ENCODE measurements around the gene EGFR.

- TF ChIP-seq CTCF (IDR thresholded peaks at IDR 0.05) (no peak), POLR2A (IDR thresholded peaks at IDR 0.05) (no peak)
These were observed 191.9 kb downstream of the EGFR start for GRCh38 chr7:55210716-55211115.
